Left forelimb (tissue), 1 donor: ENCODE measurements around the gene PON2.

Source experiments
- DNase-seq: peaks from one replicate; pipeline ENCODE4 v3.0.0-alpha.2; 2018; ENCODE audit warnings: low spot score

PON2 gene

GRCh38 chr7:95444796-95445195, 10.0 kb upstream of the PON2 start:
- no peak for DNase-seq

GRCh38 chr7:95441042-95441823, 6.4 kb upstream of the PON2 start:
- DNase-seq = no peak

GRCh38 chr7:95440394-95441038, 5.7 kb upstream of the PON2 start:
- no peak for DNase-seq

- DNase-seq = no peak
Observed at GRCh38 chr7:95436407-95436806, 1.6 kb upstream of the PON2 start.

GRCh38 chr7:95435422-95435780, 573 bp upstream of the PON2 start:
- no peak for DNase-seq

- DNase-seq = no peak
Observed at GRCh38 chr7:95433952-95434556, 774 bp downstream of the PON2 start.

GRCh38 chr7:95433129-95433528, 1.7 kb downstream of the PON2 start:
- DNase-seq = no peak

- no peak for DNase-seq
Observed at GRCh38 chr7:95432606-95433005, 2.2 kb downstream of the PON2 start.

GRCh38 chr7:95430864-95431263, 4.0 kb downstream of the PON2 start:
- no peak for DNase-seq

GRCh38 chr7:95429241-95429990, 5.4 kb downstream of the PON2 start:
- DNase-seq = no peak

GRCh38 chr7:95427914-95428516, 6.8 kb downstream of the PON2 start:
- no peak for DNase-seq

- no peak for DNase-seq
Observed at GRCh38 chr7:95427166-95427565, 7.7 kb downstream of the PON2 start.

- DNase-seq = no peak
Observed at GRCh38 chr7:95425694-95426093, 9.1 kb downstream of the PON2 start.

GRCh38 chr7:95424716-95425115, 10.1 kb downstream of the PON2 start:
- DNase-seq = no peak

- DNase-seq = no peak
Observed at GRCh38 chr7:95421847-95422444, 12.9 kb downstream of the PON2 start.

- DNase-seq = no peak
Observed at GRCh38 chr7:95421000-95421846, 13.6 kb downstream of the PON2 start.

- DNase-seq = no peak
Observed at GRCh38 chr7:95412075-95412474, 22.8 kb downstream of the PON2 start.

- no peak for DNase-seq
Observed at GRCh38 chr7:95411666-95412065, 23.2 kb downstream of the PON2 start.

GRCh38 chr7:95411036-95411435, 23.8 kb downstream of the PON2 start:
- DNase-seq = no peak

- DNase-seq = no peak
Observed at GRCh38 chr7:95407751-95408150, 27.1 kb downstream of the PON2 start.

- DNase-seq = no peak
Observed at GRCh38 chr7:95405800-95406199, 29.0 kb downstream of the PON2 start.
